Astrocyte of the cerebellum (primary cell): ENCODE data around the gene ZDHHC14.

ENCODE experiments used
- DNase-seq: peaks from one replicate; pipeline ENCODE4 v3.0.0-alpha.2; 2011; ENCODE audit warnings: low read depth
- H3K4me3 ChIP-seq: 2 replicates; pipeline ENCODE4 v1.5.1; 2011; ENCODE audit warnings: mild to moderate bottlenecking, low read depth, low read length, moderate library complexity
- CTCF ChIP-seq: IDR thresholded peaks from 2 replicates; pipeline ENCODE4 v1.5.1; 2012; ENCODE audit warnings: low read length, low read depth, moderate library complexity, mild to moderate bottlenecking; ENCODE audit errors: missing control alignments
- in situ Hi-C: cut with HindIII; loops from 2 replicates; pipeline ENCODE4 v1.10.0; 2017; ENCODE audit warnings: low sequenced_read_pairs

Gene ZDHHC14

GRCh38 chr6:157339432-157339831 is 41.6 kb upstream of the ZDHHC14 start:
- no peak for DNase-seq
- in situ Hi-C loops = no loop called here
- H3K4me3 ChIP-seq = no peak overlapping the region
- TF ChIP-seq CTCF = peak; percentile 5

GRCh38 chr6:157343732-157344131 is 37.3 kb upstream of the ZDHHC14 start:
- in situ Hi-C loops = no loop called here
- TF ChIP-seq CTCF = no peak
- H3K4me3 ChIP-seq = no peak overlapping the region
- DNase-seq = no peak

- DNase-seq = no peak
- in situ Hi-C loops = no loop called here
Measured at GRCh38 chr6:157346373-157346772, 34.6 kb upstream of the ZDHHC14 start.

GRCh38 chr6:157358287-157358686 is 22.7 kb upstream of the ZDHHC14 start:
- TF ChIP-seq CTCF = no peak
- DNase-seq = no peak
- in situ Hi-C loops = no loop called here
- no peak overlapping the region for H3K4me3 ChIP-seq

More at GRCh38 chr6:157346373-157346772, 34.6 kb upstream of the ZDHHC14 start:
- TF ChIP-seq CTCF = no peak
- no peak overlapping the region for H3K4me3 ChIP-seq

GRCh38 chr6:157361886-157362285 is 19.1 kb upstream of the ZDHHC14 start:
- no peak overlapping the region for H3K4me3 ChIP-seq
- no peak for TF ChIP-seq CTCF
- in situ Hi-C loops = no loop called here
- no peak for DNase-seq

GRCh38 chr6:157364705-157365104 is 16.3 kb upstream of the ZDHHC14 start:
- TF ChIP-seq CTCF = no peak
- no peak for DNase-seq
- in situ Hi-C loops = no loop called here

GRCh38 chr6:157366648-157367047 is 14.3 kb upstream of the ZDHHC14 start:
- TF ChIP-seq CTCF = no peak
- DNase-seq = no peak
- in situ Hi-C loops = no loop called here
- H3K4me3 ChIP-seq = no peak overlapping the region

More at GRCh38 chr6:157364705-157365104, 16.3 kb upstream of the ZDHHC14 start:
- H3K4me3 ChIP-seq = no peak overlapping the region
